NCI-H526 (cell line): Measurements from ENCODE around the gene SLC9A9.
A peak's percentile ranks its signal among the peaks of the same experiment; 100 is the strongest.
"Not testable (repeated sequence)": the region's sequence is repeated elsewhere in the genome, so short reads cannot be mapped to it uniquely, and the experiment has no call there.

Experiments used
- DNase-seq, 2 experiments: peaks; one replicate each; lab custom pipeline; 2025; lab: John Stamatoyannopoulos, UW

Gene SLC9A9

DNA sequence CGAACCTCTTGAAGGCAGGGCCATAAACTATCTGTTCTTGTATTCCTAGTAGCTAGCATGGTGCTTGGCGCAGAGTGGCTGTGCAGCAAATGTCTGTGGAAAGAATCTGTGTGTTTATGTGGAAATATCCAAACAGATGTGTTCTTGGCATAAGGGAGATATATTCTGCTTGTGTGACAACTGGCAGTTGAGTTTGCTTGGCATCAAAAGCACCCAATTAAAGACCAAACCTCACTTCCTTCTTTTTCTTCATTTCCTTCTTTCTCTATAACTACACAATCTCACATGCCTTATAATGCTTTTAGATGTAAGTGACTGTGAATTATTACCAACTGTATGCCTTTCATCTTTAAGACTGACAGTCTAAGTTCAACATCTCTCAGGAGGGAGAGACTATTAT, 296.5 kb downstream of the SLC9A9 start:
- DNase-seq: no peak

GRCh38 chr3:143548861-143549497, 299.3 kb downstream of the SLC9A9 start:
- peak; percentile 28 to 29 for DNase-seq

- DNase-seq: peak in 1 of 2 experiments; percentile 25
Measured at GRCh38 chr3:143548393-143548792, 299.9 kb downstream of the SLC9A9 start.

DNA sequence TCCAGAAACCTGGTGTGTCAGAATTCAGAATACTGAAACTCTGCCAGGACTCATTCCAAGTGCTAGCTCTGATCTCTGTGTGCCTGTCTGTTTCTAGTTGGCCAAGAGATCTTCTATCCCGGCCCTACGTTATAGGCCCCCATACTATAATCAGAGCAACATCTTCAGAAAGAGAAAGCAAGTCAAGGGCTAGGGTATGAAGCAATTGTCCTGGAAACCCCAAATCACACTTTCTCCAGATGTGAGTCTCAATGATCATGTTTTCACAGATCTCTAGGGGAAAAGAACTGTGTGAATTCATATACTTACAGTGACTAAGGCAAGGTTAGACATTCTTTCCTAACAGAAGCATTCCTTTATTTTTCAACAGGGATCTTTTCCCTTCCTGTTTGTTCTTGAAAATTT, 309.7 kb downstream of the SLC9A9 start:
- no peak for DNase-seq

DNA sequence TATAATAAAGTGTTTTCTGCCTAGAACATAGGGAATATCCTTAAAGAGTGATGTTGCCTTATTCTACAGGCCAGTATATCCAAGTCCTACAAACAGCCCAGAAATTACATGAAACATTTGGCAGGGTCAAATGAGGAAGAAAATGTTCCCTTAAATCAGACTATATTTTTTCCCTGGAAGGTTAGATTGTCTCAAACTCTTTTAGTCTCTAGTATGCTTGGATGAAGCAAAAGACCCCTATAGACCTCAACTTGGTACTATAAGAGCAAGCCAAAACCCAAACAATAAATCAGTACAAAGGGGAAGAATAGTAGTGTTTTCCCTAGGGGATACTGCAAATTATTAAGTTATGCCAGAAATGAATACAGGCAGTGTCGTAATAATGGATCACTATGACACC, 310.2 kb downstream of the SLC9A9 start:
- DNase-seq: no peak

GRCh38 chr3:143536817-143537535, 311.3 kb downstream of the SLC9A9 start:
- DNase-seq: no peak

DNA sequence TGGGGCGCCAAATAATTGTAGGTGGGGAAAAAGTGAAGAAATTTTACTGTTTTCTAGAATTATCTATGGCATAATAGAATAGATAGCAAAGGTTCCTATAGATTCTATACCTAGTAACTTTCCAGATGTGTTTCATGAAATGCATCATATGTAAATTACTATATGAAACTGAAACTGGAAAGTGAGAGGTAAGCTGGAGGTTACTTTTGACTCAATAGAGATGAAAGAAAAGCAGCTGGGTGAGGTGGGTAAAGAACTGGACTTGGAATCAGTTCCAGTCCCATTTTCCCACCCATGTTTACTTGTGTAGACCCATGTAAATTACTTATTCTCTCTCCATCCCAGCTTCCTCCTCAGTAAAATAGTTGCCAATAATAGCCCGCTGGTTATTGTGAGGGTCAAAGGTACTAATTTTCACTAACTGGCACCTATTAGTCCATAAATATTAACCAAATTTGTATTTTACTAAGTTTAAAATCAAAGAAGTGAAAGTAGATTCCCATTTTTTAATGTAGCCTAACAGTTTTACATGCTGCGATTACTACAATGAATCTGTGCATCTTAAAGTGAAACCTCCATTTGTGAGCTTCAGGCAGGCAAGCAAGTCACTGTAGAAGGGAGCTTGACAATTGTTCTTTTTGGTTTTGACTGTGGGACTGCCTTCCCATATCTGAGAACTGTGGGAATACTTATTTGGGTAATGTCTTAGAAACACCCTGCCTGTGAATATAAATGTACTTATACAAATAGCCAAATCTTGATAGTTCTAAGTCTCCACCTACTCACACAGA, 312.1 kb downstream of the SLC9A9 start:
- no peak for DNase-seq

GRCh38 chr3:143533391-143533790, 314.9 kb downstream of the SLC9A9 start:
- DNase-seq: no peak

DNA sequence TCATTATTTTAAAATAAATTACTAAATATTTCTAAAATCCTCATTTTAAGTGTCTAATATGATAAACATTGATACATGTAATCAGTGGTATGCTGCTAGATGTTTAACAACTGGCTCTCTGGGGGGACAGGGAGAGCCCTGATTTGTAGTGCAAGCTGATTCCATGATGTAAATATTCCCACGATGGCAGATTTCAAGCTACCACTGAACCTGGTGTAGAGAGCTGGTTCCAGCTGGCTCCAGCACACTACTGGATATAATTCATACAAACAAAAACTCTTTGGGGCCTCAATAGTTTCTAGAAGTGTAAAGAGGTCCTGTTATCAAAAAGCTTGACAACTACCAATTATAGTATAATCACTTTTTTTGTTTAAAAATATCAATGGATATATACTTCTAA, 316.2 kb downstream of the SLC9A9 start:
- no peak for DNase-seq

- DNase-seq: no peak
Measured at GRCh38 chr3:143531101-143531500, 317.2 kb downstream of the SLC9A9 start.

DNA sequence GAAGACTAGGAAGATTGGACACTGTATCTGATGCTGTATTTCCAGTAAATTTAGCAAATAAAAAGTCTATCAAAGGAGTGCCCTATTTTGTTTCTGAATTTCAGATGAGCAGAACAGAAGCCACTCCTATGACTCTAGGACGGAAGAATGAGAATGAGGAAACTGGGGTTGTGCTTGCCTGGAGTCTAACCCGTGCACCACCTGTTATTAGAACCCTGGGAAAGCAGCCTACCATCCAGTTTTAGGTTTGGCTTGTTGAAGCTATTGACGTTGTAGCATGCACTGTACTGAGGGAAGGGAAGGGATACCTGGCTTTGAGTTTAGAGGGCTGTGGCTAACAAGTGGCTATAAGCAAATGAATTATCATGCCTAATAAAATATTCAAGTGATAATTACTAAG, 318.5 kb downstream of the SLC9A9 start:
- DNase-seq: no peak

GRCh38 chr3:143529018-143529478, 319.2 kb downstream of the SLC9A9 start:
- DNase-seq: no peak

GRCh38 chr3:143526011-143526545, 322.2 kb downstream of the SLC9A9 start:
- DNase-seq: no peak

DNA sequence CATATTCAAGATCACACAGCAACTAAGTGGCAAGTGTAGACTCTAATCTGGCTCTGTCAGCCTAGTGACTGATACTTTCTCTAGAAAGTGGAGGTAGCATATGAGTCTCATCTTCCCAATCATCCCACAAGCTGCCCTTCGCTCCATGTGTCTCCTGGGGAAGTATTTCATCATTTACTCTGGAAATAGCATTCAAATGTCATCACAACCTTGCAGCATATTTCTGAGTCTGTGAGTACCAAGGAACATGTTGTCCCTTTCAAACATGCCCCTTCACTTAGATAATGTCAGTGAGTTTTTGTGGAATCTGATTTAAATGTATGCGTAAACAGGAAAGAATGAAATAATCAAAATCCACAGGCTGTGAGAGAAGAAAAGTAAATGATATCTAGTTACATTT, 322.9 kb downstream of the SLC9A9 start:
- DNase-seq: no peak

DNA sequence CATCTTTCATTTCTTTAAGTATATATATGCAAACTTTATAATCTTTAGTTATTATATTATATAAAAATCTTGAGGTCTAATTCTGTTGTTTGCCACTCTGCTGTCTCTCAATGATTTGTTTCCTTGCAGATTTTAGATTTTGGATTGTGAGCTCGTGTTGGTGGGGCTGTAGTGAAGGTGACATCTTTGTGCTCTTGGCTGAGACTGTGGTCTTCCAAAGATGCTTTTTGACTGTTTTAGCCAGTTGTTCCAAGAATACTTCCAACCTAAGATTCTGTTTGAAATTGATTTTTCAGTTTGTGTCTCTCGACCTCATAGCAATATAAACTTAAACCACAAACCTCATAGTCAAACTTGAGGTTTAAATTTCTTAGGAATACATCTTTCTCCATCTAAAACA, 326.5 kb downstream of the SLC9A9 start:
- DNase-seq: no peak

- DNase-seq: not testable (repeated sequence)
Measured at GRCh38 chr3:143517131-143517530, 331.1 kb downstream of the SLC9A9 start.

DNA sequence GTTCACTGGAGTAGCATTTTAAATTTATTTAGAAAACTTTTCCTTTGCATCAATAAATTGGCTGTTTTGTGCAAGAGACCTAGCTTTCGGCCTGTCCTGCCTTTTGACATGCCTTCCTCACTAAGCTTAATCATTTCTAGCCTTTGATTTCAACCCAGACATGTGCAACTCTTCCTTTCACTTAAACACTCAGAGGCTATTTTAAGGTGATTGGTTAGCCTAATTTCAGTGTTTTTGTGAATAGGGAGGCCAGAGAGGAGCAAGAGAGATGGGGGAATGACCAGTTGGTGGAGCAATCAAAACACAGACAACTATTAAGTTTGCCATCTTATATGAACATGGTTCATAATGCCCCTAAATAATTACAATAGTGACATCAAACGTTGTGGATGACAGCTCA, 333.4 kb downstream of the SLC9A9 start:
- DNase-seq: no peak

- DNase-seq: no peak
Measured at GRCh38 chr3:143514109-143514508, 334.2 kb downstream of the SLC9A9 start.

DNA sequence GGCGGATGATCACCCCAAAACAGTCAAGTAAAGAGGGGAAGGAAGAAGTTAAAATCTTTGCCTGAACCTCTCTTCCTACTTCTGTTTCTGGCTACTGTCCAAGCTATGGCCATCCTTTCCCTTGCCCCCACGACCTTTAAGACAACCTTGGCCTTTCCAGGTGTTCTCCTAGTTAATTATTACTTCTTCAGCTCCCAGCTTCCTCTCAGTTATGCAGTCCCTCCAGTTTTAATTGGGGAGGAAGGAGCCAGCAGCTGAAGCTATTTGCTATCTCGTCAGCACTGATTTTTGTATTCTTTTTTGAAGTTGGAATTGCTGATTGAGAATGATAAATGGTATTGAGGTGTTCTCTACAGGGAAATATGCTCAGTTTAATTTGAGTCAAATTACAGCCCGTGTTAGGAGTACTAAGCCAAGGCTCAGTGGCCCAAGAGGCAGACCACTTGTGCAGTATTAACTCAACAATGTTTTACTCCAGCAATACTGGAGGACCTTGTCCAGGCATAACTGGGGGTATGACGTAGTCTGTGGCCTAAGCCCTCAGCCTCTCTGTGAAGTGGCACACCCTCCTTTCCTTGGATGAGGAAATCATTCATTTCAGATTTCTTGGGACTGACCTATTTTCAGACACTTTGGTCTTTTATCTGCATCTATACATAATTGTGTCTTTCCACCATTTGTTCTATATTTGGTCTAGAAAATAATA, 336.9 kb downstream of the SLC9A9 start:
- DNase-seq: no peak

- no peak for DNase-seq
Measured at GRCh38 chr3:143510601-143511000, 337.7 kb downstream of the SLC9A9 start.

DNA sequence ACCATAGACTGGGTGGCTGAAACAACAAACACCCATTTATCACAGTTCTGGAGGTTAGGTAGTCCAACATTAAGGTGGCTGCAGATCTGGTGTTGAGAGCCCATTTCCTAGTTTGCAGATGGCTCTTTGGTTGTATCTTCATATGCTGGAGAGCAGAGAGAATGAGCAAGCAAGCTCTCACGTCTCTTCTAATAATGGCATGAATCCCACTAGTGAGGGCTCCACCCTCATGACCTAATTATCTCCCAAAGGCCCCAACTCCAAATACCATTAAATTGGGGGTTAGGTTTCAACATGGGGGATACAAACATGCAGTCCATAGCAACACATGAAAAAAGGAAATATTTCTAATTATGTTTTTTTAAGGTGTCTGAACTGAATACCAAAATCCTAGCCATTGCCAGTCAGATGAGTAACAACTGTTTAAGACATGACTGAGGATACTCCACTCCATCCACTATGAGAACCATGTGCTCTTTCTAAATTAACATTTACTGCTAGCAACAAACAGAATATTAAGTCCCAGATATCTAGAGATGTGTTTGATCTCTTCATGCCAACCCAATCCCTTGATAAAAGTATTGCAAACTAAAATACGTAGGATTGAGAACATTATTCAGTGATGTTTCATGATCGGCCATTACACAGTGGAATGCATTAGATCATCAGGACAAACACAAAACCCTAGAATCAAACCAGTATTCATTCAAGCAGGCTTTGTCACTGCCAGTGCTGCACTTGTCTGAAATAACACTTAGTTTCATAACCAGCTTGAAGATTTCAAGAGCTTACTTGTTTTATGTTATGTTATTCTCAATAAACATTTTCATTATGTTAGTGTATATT, 340.3 kb downstream of the SLC9A9 start:
- DNase-seq: no peak
